Measurements from ENCODE around the gene PSAP.

PSAP gene

GRCh38 chr10:71798308-71798624 lies 52.8 kb downstream of the PSAP start:
- Mint-ChIP-seq H3K9me3 (no peaks in the 10 kb centered on the region), H3K27me3 (peaks cover 6 to 7% of the 10 kb centered on the region in 2 donors), H3K4me3 (no peak overlapping the region), H3K27ac (no peak overlapping the region), H3K36me3 (ENCODE audit: insufficient read depth) (no peaks in the 10 kb centered on the region), H3K4me1 (ENCODE audit: low read depth in 2 of 2) (peaks cover 12 to 15% of the 10 kb centered on the region in 2 donors)
- ATAC-seq (replicated peaks) (no peak), DNase-seq (no peak)

GRCh38 chr10:71797533-71798307 lies 53.3 kb downstream of the PSAP start:
- Mint-ChIP-seq H3K4me3 (no peak overlapping the region), H3K27me3 (peaks cover 6 to 7% of the 10 kb centered on the region in 2 donors), H3K27ac (peak overlapping the region in 1 of 2 donors; percentile 6), H3K9me3 (no peaks in the 10 kb centered on the region), H3K4me1 (ENCODE audit: low read depth in 2 of 2) (peaks cover 12 to 15% of the 10 kb centered on the region in 2 donors), H3K36me3 (ENCODE audit: insufficient read depth) (no peaks in the 10 kb centered on the region)
- no peak for DNase-seq
- ATAC-seq (replicated peaks), result peak; percentile 47

GRCh38 chr10:71796749-71797405 lies 54.2 kb downstream of the PSAP start:
- no peak for ATAC-seq (replicated peaks)
- no peaks in the 10 kb centered on the region for H3K9me3 Mint-ChIP-seq
- peaks cover 12 to 15% of the 10 kb centered on the region in 2 donors for H3K4me1 Mint-ChIP-seq (ENCODE audit: low read depth in 2 of 2)
- H3K27ac Mint-ChIP-seq, result peak overlapping the region in 1 of 2 donors; percentile 6
- no peak overlapping the region for H3K4me3 Mint-ChIP-seq
- no peaks in the 10 kb centered on the region for H3K36me3 Mint-ChIP-seq (ENCODE audit: insufficient read depth)
- no peak for DNase-seq
- H3K27me3 Mint-ChIP-seq, result peaks cover 6 to 7% of the 10 kb centered on the region in 2 donors

GRCh38 chr10:71795248-71795647 lies 55.8 kb downstream of the PSAP start:
- ATAC-seq (replicated peaks) (no peak), DNase-seq (no peak)
- no peak overlapping the region for H3K27ac Mint-ChIP-seq
- no peaks in the 10 kb centered on the region for H3K36me3 Mint-ChIP-seq (ENCODE audit: insufficient read depth)
- no peaks in the 10 kb centered on the region for H3K9me3 Mint-ChIP-seq
- H3K4me1 Mint-ChIP-seq (ENCODE audit: low read depth in 2 of 2), result peaks cover 15 to 17% of the 10 kb centered on the region in 2 donors
- H3K27me3 Mint-ChIP-seq, result peaks cover 6 to 7% of the 10 kb centered on the region in 2 donors
- no peak overlapping the region for H3K4me3 Mint-ChIP-seq

- Mint-ChIP-seq H3K9me3 (no peaks in the 10 kb centered on the region), H3K36me3 (ENCODE audit: insufficient read depth) (no peaks in the 10 kb centered on the region), H3K4me1 (ENCODE audit: low read depth in 2 of 2) (peaks cover 3 to 5% of the 10 kb centered on the region in 2 donors), H3K27me3 (peaks cover 7 to 14% of the 10 kb centered on the region in 2 donors), H3K4me3 (no peak overlapping the region), H3K27ac (no peak overlapping the region)
- ATAC-seq (replicated peaks) (no peak), DNase-seq (no peak)
These were observed 60.2 kb downstream of the PSAP start for GRCh38 chr10:71790749-71791440.

- Mint-ChIP-seq H3K9me3 (no peaks in the 10 kb centered on the region), H3K4me3 (no peak overlapping the region), H3K27ac (no peak overlapping the region), H3K36me3 (ENCODE audit: insufficient read depth) (no peaks in the 10 kb centered on the region), H3K27me3 (peaks cover 7 to 14% of the 10 kb centered on the region in 2 donors), H3K4me1 (ENCODE audit: low read depth in 2 of 2) (peaks cover 0 to 5% of the 10 kb centered on the region in 2 donors)
- DNase-seq (no peak), ATAC-seq (replicated peaks) (no peak)
These were observed 61.2 kb downstream of the PSAP start for GRCh38 chr10:71789871-71790270.

- H3K9me3 Mint-ChIP-seq, result no peaks in the 10 kb centered on the region
- H3K36me3 Mint-ChIP-seq (ENCODE audit: insufficient read depth), result no peaks in the 10 kb centered on the region
- peaks cover 0 to 5% of the 10 kb centered on the region in 2 donors for H3K4me1 Mint-ChIP-seq (ENCODE audit: low read depth in 2 of 2)
- no peak for ATAC-seq (replicated peaks)
- DNase-seq, result no peak
- peaks cover 6 to 8% of the 10 kb centered on the region in 2 donors for H3K27me3 Mint-ChIP-seq
- H3K27ac Mint-ChIP-seq, result no peak overlapping the region
- H3K4me3 Mint-ChIP-seq, result no peak overlapping the region
These were observed 62.1 kb downstream of the PSAP start for GRCh38 chr10:71788954-71789353.

- peaks cover 0 to 3% of the 10 kb centered on the region in 2 donors for H3K4me1 Mint-ChIP-seq (ENCODE audit: low read depth in 2 of 2)
- H3K27ac Mint-ChIP-seq, result no peak overlapping the region
These were observed 66.3 kb downstream of the PSAP start for GRCh38 chr10:71784679-71785272.

GRCh38 chr10:71783917-71784678 lies 67.0 kb downstream of the PSAP start:
- Mint-ChIP-seq H3K36me3 (ENCODE audit: insufficient read depth) (no peaks in the 10 kb centered on the region), H3K27me3 (peaks cover 0 to 12% of the 10 kb centered on the region in 2 donors), H3K27ac (no peak overlapping the region), H3K9me3 (no peaks in the 10 kb centered on the region), H3K4me3 (no peak overlapping the region), H3K4me1 (ENCODE audit: low read depth in 2 of 2) (peaks cover 0 to 3% of the 10 kb centered on the region in 2 donors)
- ATAC-seq (replicated peaks) (no peak), DNase-seq (no peak)

More at GRCh38 chr10:71784679-71785272, 66.3 kb downstream of the PSAP start:
- Mint-ChIP-seq H3K27me3 (peaks cover 0 to 18% of the 10 kb centered on the region in 2 donors), H3K9me3 (no peaks in the 10 kb centered on the region), H3K36me3 (ENCODE audit: insufficient read depth) (no peaks in the 10 kb centered on the region), H3K4me3 (no peak overlapping the region)
- DNase-seq (no peak), ATAC-seq (replicated peaks) (no peak)

GRCh38 chr10:71782917-71783490 lies 68.0 kb downstream of the PSAP start:
- peaks cover 0 to 12% of the 10 kb centered on the region in 2 donors for H3K27me3 Mint-ChIP-seq
- H3K27ac Mint-ChIP-seq, result peak overlapping the region; percentile 25 to 84
- peaks cover 0 to 3% of the 10 kb centered on the region in 2 donors for H3K4me1 Mint-ChIP-seq (ENCODE audit: low read depth in 2 of 2)
- no peak overlapping the region for H3K4me3 Mint-ChIP-seq
- H3K36me3 Mint-ChIP-seq (ENCODE audit: insufficient read depth), result no peaks in the 10 kb centered on the region
- ATAC-seq (replicated peaks) (no peak), DNase-seq (no peak)
- H3K9me3 Mint-ChIP-seq, result no peaks in the 10 kb centered on the region

GRCh38 chr10:71782221-71782916 lies 68.7 kb downstream of the PSAP start:
- Mint-ChIP-seq H3K27me3 (peaks cover 0 to 12% of the 10 kb centered on the region in 2 donors), H3K9me3 (no peaks in the 10 kb centered on the region), H3K4me3 (no peak overlapping the region), H3K36me3 (ENCODE audit: insufficient read depth) (no peaks in the 10 kb centered on the region), H3K27ac (no peak overlapping the region), H3K4me1 (ENCODE audit: low read depth in 2 of 2) (peaks cover 3 to 4% of the 10 kb centered on the region in 2 donors)
- DNase-seq (no peak), ATAC-seq (replicated peaks) (no peak)

- DNase-seq (no peak), ATAC-seq (replicated peaks) (no peak)
- H3K4me1 Mint-ChIP-seq (ENCODE audit: low read depth in 2 of 2), result peaks cover 10 to 14% of the 10 kb centered on the region in 2 donors
- no peaks in the 10 kb centered on the region for H3K9me3 Mint-ChIP-seq
- H3K36me3 Mint-ChIP-seq (ENCODE audit: insufficient read depth), result no peaks in the 10 kb centered on the region
- H3K27me3 Mint-ChIP-seq, result peaks cover 0 to 12% of the 10 kb centered on the region in 2 donors
- H3K27ac Mint-ChIP-seq, result no peak overlapping the region
- H3K4me3 Mint-ChIP-seq, result no peak overlapping the region
These were observed 70.3 kb downstream of the PSAP start for GRCh38 chr10:71780719-71781118.

All from effector memory CD8-positive, alpha-beta T cell (primary cell).